Panc1 (cell line): ENCODE data around the gene PCDH1. TPM values are rescaled to one million over a fixed set of nuclear protein-coding genes. Genes with fewer than 3 reads are reported as not detected.

Experiments
- ATAC-seq: fragments of 200-7000 bp; cut with Tn5 transposase; 2 replicates; pipeline ENCODE4 v1.9.1; 2020; ENCODE audit warnings: mild to moderate bottlenecking, moderate library complexity
- BruUV-seq: library from RNA; stranded (reverse); fragments of 400-500 nt; replicated peaks from 2 replicates; lab custom pipeline; 2021; lab: Mats Ljungman, UMichigan
- CTCF ChIA-PET: fragments of 300-600 bp; sonication (Branson Sonifier 250); formaldehyde crosslinking; loops from one replicate; lab custom pipeline; 2022; ENCODE audit warnings: antibody characterized with exemption; lab: Charles Lee
- POLR2A ChIA-PET: fragments of 300-600 bp; sonication (Branson Sonifier 250); formaldehyde crosslinking; loops from one replicate; lab custom pipeline; 2022; ENCODE audit warnings: antibody characterized with exemption; lab: Charles Lee
- DNase-seq: peaks from one replicate; pipeline ENCODE4 v3.0.0-alpha.2; 2010; ENCODE audit warnings: low read depth, low spot score
- H3K27ac ChIP-seq: 2 replicates; pipeline ENCODE4 v1.5.1; 2011; ENCODE audit warnings: mild to moderate bottlenecking, low read length, inconsistent platforms
- H3K27me3 ChIP-seq: fragments of 200-500 bp; sonication (Bioruptor generic); 2 replicates; pipeline ENCODE4 v1.6.0; 2014; ENCODE audit warnings: low read length, inconsistent platforms; ENCODE audit not compliant: control insufficient read depth, insufficient read depth
- H3K36me3 ChIP-seq: fragments of 200-500 bp; sonication (Bioruptor generic); 2 replicates; pipeline ENCODE4 v1.5.1; 2014; ENCODE audit warnings: inconsistent platforms, mild to moderate bottlenecking, low read length, moderate library complexity; ENCODE audit not compliant: control insufficient read depth, insufficient read depth
- H3K4me1 ChIP-seq: 2 replicates; pipeline ENCODE4 v1.5.1; 2011; ENCODE audit warnings: inconsistent platforms, mild to moderate bottlenecking, low read length, moderate library complexity; ENCODE audit not compliant: control insufficient read depth, insufficient read depth
- H3K4me3 ChIP-seq, 2 experiments: 2 replicates each; pipeline ENCODE4 v1.5.1; 2011 to 2012; ENCODE audit warnings: low read depth in 2 of 2, low read length in 2 of 2, mild to moderate bottlenecking in 2 of 2, inconsistent platforms in 1 of 2, moderate library complexity in 1 of 2
- H3K9me3 ChIP-seq: fragments of 200-500 bp; sonication (Bioruptor generic); 2 replicates; pipeline ENCODE4 v1.5.1; 2014; ENCODE audit warnings: low read depth, mild to moderate bottlenecking, inconsistent platforms, low read length, moderate library complexity; ENCODE audit not compliant: control insufficient read depth, insufficient read depth
- POLR2AphosphoS5 ChIP-seq: IDR thresholded peaks from 2 replicates; pipeline ENCODE4 v1.6.1; 2012; ENCODE audit warnings: mild to moderate bottlenecking, low read depth, low read length, moderate library complexity
- REST ChIP-seq, 2 experiments: IDR thresholded peaks; 2 replicates each; pipeline ENCODE4 v1.6.1; 2011 to 2012; ENCODE audit warnings: low read depth in 2 of 2, control low read depth in 1 of 2, low read length in 1 of 2, mild to moderate bottlenecking in 1 of 2, moderate library complexity in 1 of 2; ENCODE audit not compliant: insufficient read depth in 1 of 2
- SIN3A ChIP-seq: IDR thresholded peaks from 2 replicates; pipeline ENCODE4 v1.6.1; 2012; ENCODE audit warnings: low read depth, mild to moderate bottlenecking, low read length, moderate library complexity, borderline replicate concordance; ENCODE audit not compliant: insufficient read depth
- TCF7L2 ChIP-seq: IDR thresholded peaks from 2 replicates; pipeline ENCODE4 v1.6.1; 2011; ENCODE audit warnings: mild to moderate bottlenecking, low read depth, low read length, inconsistent platforms
- in situ Hi-C: cut with HindIII; loops from 2 replicates; pipeline ENCODE4 v1.10.0; 2016; ENCODE audit warnings: low sequenced_read_pairs, low pct_unique_long_range_greater_than_20kb
- intact Hi-C: fragments of 100-400 bp; cut with micrococcal nuclease; formaldehyde crosslinking; loops from one replicate; pipeline ENCODE4 v1.10.0; 2022; ENCODE audit not compliant: unreplicated experiment
- total RNA-seq: library from RNA; stranded (reverse); gene quantifications from one replicate; pipeline ENCODE4 v1.2.1, GENCODE V29; 2021; ENCODE audit not compliant: unreplicated experiment
- TF ChIP-seq, protein P1 (sequence below): fragments of 450-650 bp; IDR thresholded peaks from 2 replicates; pipeline ENCODE4 v1.5.1; 2017; ENCODE audit warnings: mild to moderate bottlenecking

The PCDH1 gene
- total RNA-seq, 1 experiment from 2014 or later: 9.0 TPM

DNA sequence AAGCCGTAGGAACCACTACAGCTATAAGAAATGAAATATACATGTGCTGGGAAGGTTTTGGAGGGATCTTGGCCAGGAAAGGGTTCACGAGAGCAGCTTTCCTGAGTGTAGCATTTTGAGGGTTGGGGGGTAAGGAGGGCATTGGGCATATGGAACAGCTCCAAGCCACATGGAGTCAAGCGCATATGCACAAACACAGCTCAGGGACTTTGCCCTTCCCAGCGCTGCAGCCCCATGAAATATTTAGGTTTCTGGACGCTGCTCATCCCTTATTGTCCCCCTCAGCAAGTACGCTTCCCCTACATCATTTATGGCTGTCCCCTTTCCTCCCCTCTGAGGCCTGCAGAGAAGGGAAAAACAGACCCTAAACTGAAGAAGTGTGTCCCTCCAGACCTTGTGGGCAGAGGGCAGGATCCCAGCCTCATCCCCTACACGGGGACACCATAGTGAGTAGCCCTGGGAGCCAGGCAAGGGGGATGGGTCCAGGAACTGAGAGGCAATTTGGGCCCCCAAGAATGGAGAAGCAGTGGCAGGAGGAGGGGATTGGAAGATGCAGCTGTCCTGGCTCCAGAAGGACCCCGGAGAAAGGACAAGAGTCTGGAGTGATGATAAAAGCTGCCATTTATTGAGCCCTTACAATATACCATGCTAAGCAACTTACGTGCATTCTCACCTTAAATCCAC lies 33.7 kb downstream of the PCDH1 start:
- DNase-seq: no peak
- Histone ChIP-seq H3K36me3 (no peaks in the 10 kb centered on the region), H3K4me3 (no peak overlapping the region), H3K9me3 (no peaks in the 10 kb centered on the region), H3K27me3 (no peaks in the 10 kb centered on the region), H3K27ac (no peak overlapping the region), H3K4me1 (peaks cover 9% of the 10 kb centered on the region)
- in situ Hi-C loops: no loop called here
- no TSS peak for BruUV-seq
- ATAC-seq: no peak
- CTCF ChIA-PET: no interaction called here
- TF ChIP-seq POLR2AphosphoS5: no peak
- TF ChIP-seq REST (IDR thresholded peaks at IDR 0.05; ENCODE audit: insufficient read depth in 1 of 2, low read depth in 2 of 2, low read length in 1 of 2): no peak
- no peak for TF ChIP-seq SIN3A
- TF ChIP-seq TCF7L2: no peak
- TF ChIP-seq, protein P1, sequence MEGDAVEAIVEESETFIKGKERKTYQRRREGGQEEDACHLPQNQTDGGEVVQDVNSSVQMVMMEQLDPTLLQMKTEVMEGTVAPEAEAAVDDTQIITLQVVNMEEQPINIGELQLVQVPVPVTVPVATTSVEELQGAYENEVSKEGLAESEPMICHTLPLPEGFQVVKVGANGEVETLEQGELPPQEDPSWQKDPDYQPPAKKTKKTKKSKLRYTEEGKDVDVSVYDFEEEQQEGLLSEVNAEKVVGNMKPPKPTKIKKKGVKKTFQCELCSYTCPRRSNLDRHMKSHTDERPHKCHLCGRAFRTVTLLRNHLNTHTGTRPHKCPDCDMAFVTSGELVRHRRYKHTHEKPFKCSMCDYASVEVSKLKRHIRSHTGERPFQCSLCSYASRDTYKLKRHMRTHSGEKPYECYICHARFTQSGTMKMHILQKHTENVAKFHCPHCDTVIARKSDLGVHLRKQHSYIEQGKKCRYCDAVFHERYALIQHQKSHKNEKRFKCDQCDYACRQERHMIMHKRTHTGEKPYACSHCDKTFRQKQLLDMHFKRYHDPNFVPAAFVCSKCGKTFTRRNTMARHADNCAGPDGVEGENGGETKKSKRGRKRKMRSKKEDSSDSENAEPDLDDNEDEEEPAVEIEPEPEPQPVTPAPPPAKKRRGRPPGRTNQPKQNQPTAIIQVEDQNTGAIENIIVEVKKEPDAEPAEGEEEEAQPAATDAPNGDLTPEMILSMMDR: no peak
- intact Hi-C loops: no loop called here
- POLR2A ChIA-PET: no interaction called here

GRCh38 chr5:141843156-141843927 lies 34.9 kb downstream of the PCDH1 start:
- no peaks in the 10 kb centered on the region for H3K27me3 ChIP-seq
- H3K36me3 ChIP-seq: no peaks in the 10 kb centered on the region
- BruUV-seq: no TSS peak
- no peak overlapping the region for H3K27ac ChIP-seq
- ATAC-seq: no peak
- no peak for DNase-seq
- H3K4me1 ChIP-seq: peaks cover under 1% of the 10 kb centered on the region
- H3K4me3 ChIP-seq: no peak overlapping the region
- intact Hi-C loops: no loop called here
- in situ Hi-C loops: no loop called here
- no peaks in the 10 kb centered on the region for H3K9me3 ChIP-seq
- POLR2A ChIA-PET: interaction anchor here (0.7 kb wide), 1 partner anchor 36 kb away, joined by 4 read pairs; no protein-coding TSS in a partner anchor
- CTCF ChIA-PET: no interaction called here
- TF ChIP-seq, protein P1: no peak
- TF ChIP-seq SIN3A (no peak), POLR2AphosphoS5 (no peak), TCF7L2 (no peak), REST (IDR thresholded peaks at IDR 0.05; ENCODE audit: insufficient read depth in 1 of 2, low read depth in 2 of 2, low read length in 1 of 2) (no peak)
